Breast epithelium (tissue), 3 donors: ENCODE measurements around the gene JMJD1C.

ENCODE experiments used
- CTCF ChIP-seq, 3 donors: fragments of 450-650 bp; IDR thresholded peaks; one replicate each; pipeline ENCODE4 v1.5.1; 2016 to 2017; ENCODE audit warnings: antibody characterized with exemption in 3 of 3, mild to moderate bottlenecking in 3 of 3, moderate library complexity in 3 of 3
- POLR2A ChIP-seq: fragments of 450-650 bp; IDR thresholded peaks from one replicate; pipeline ENCODE4 v1.6.1; 2016; ENCODE audit warnings: antibody characterized with exemption, mild to moderate bottlenecking, moderate library complexity

DNA sequence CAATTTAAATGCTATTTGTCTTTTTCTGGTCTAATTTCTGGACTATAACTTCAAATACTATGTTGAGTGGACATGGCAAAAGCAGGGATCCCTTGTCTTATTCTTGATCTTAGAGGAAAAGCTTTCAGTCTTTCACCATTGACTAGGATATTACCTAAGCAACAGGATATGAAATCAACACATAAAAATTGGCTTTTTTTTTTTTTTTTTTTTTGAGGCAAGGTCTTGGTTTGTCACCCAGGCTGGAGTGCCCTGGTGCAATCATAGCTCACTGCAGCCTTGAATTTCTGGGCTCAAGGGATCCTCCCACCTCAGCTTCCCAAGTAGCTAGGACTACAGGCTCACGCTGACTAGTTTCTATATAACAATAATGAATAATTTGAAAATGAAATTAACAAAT, 90.8 kb downstream of the JMJD1C start:
- TF ChIP-seq POLR2A: no peak
- TF ChIP-seq CTCF (IDR thresholded peaks at IDR 0.05): no peak
